ENCODE measurements around the gene PTPRG.

PTPRG gene

GRCh38 chr3:62149539-62149938 is 588.2 kb downstream of the PTPRG start:
- no peak for DNase-seq (ENCODE audit: low read depth in 3 of 3)

- no peak for DNase-seq (ENCODE audit: low read depth in 3 of 3)
Observed at GRCh38 chr3:62149962-62150361, 588.6 kb downstream of the PTPRG start.

GRCh38 chr3:62151591-62151990 is 590.2 kb downstream of the PTPRG start:
- DNase-seq (ENCODE audit: low read depth in 3 of 3): no peak

GRCh38 chr3:62153231-62153630 is 591.9 kb downstream of the PTPRG start:
- no peak for DNase-seq (ENCODE audit: low read depth in 3 of 3)

- DNase-seq (ENCODE audit: low read depth in 3 of 3): no peak
Observed at GRCh38 chr3:62154457-62155148, 593.2 kb downstream of the PTPRG start.

GRCh38 chr3:62159056-62159708 is 597.8 kb downstream of the PTPRG start:
- DNase-seq (ENCODE audit: low read depth in 3 of 3): no peak

- DNase-seq (ENCODE audit: low read depth in 3 of 3): no peak
Observed at GRCh38 chr3:62159709-62160092, 598.3 kb downstream of the PTPRG start.

GRCh38 chr3:62161371-62161770 is 600.0 kb downstream of the PTPRG start:
- DNase-seq (ENCODE audit: low read depth in 3 of 3): no peak

GRCh38 chr3:62164196-62164595 is 602.8 kb downstream of the PTPRG start:
- DNase-seq (ENCODE audit: low read depth in 3 of 3): no peak

- no peak for DNase-seq (ENCODE audit: low read depth in 3 of 3)
Observed at GRCh38 chr3:62164746-62165145, 603.4 kb downstream of the PTPRG start.

GRCh38 chr3:62167566-62168262 is 606.3 kb downstream of the PTPRG start:
- DNase-seq (ENCODE audit: low read depth in 3 of 3): no peak

GRCh38 chr3:62168356-62168755 is 607.0 kb downstream of the PTPRG start:
- DNase-seq (ENCODE audit: low read depth in 3 of 3): no peak

GRCh38 chr3:62169906-62170660 is 608.7 kb downstream of the PTPRG start:
- no peak for DNase-seq (ENCODE audit: low read depth in 3 of 3)

- DNase-seq (ENCODE audit: low read depth in 3 of 3): no peak
Observed at GRCh38 chr3:62171789-62172188, 610.4 kb downstream of the PTPRG start.

- DNase-seq (ENCODE audit: low read depth in 3 of 3): no peak
Observed at GRCh38 chr3:62172199-62172598, 610.8 kb downstream of the PTPRG start.

GRCh38 chr3:62173939-62174515 is 612.7 kb downstream of the PTPRG start:
- no peak for DNase-seq (ENCODE audit: low read depth in 3 of 3)

- DNase-seq (ENCODE audit: low read depth in 3 of 3): no peak
Observed at GRCh38 chr3:62175161-62175560, 613.8 kb downstream of the PTPRG start.

GRCh38 chr3:62178032-62178431 is 616.7 kb downstream of the PTPRG start:
- no peak for DNase-seq (ENCODE audit: low read depth in 3 of 3)

GRCh38 chr3:62178739-62179600 is 617.6 kb downstream of the PTPRG start:
- no peak for DNase-seq (ENCODE audit: low read depth in 3 of 3)

GRCh38 chr3:62180514-62180913 is 619.1 kb downstream of the PTPRG start:
- DNase-seq (ENCODE audit: low read depth in 3 of 3): no peak

- DNase-seq (ENCODE audit: low read depth in 3 of 3): no peak
Observed at GRCh38 chr3:62183087-62183486, 621.7 kb downstream of the PTPRG start.
